Left ventricle myocardium inferior (tissue), 1 donor: ENCODE results near the gene RNF123. TPM values are rescaled to one million over a fixed set of nuclear protein-coding genes. Genes with fewer than 3 reads are reported as not detected.

ENCODE experiments used
- DNase-seq: peaks from one replicate; pipeline ENCODE4 v3.0.0-alpha.2; 2020
- H3K27ac ChIP-seq: fragments of 200-600 bp; replicated peaks from 2 replicates; pipeline ENCODE4 v1.8.0; 2021
- H3K27me3 ChIP-seq: fragments of 200-600 bp; 2 replicates; pipeline ENCODE4 v1.8.0; 2021; ENCODE audit warnings: low read depth
- H3K36me3 ChIP-seq: fragments of 200-600 bp; 2 replicates; pipeline ENCODE4 v1.8.0; 2021
- H3K4me1 ChIP-seq: fragments of 200-600 bp; 2 replicates; pipeline ENCODE4 v1.8.0; 2021
- H3K4me3 ChIP-seq: fragments of 200-600 bp; 2 replicates; pipeline ENCODE4 v1.8.0; 2021; ENCODE audit warnings: mild to moderate bottlenecking, moderate library complexity
- H3K9me3 ChIP-seq: fragments of 200-600 bp; replicated peaks from 2 replicates; pipeline ENCODE4 v1.8.0; 2021
- intact Hi-C: fragments of 100-400 bp; cut with micrococcal nuclease; formaldehyde crosslinking; loops from one replicate; pipeline ENCODE4 v1.11.0; 2022
- total RNA-seq: library from RNA; stranded (reverse); fragmentation: NEBNext Ultra II Directional; extraction: Animal tissue kit (Norgen Biotek cat#: 25700); gene quantifications from one replicate; pipeline ENCODE4 v1.2.1, GENCODE V29; 2021
- TF ChIP-seq, protein P1 (sequence below): fragments of 200-600 bp; IDR thresholded peaks from 2 replicates; pipeline ENCODE4 v1.8.0; 2021; ENCODE audit warnings: antibody characterized with exemption, mild to moderate bottlenecking, borderline replicate concordance
- donor health status: DM: no; HTN: yes; CAD: no; lungs with severe emphysema.

The RNF123 gene
- total RNA-seq, 1 donor from 2014 or later = 48.6 TPM

GRCh38 chr3:49665822-49666519, 23.4 kb upstream of the RNF123 start:
- TF ChIP-seq, protein P1, sequence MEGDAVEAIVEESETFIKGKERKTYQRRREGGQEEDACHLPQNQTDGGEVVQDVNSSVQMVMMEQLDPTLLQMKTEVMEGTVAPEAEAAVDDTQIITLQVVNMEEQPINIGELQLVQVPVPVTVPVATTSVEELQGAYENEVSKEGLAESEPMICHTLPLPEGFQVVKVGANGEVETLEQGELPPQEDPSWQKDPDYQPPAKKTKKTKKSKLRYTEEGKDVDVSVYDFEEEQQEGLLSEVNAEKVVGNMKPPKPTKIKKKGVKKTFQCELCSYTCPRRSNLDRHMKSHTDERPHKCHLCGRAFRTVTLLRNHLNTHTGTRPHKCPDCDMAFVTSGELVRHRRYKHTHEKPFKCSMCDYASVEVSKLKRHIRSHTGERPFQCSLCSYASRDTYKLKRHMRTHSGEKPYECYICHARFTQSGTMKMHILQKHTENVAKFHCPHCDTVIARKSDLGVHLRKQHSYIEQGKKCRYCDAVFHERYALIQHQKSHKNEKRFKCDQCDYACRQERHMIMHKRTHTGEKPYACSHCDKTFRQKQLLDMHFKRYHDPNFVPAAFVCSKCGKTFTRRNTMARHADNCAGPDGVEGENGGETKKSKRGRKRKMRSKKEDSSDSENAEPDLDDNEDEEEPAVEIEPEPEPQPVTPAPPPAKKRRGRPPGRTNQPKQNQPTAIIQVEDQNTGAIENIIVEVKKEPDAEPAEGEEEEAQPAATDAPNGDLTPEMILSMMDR = no peak
- H3K27me3 ChIP-seq = no peaks in the 10 kb centered on the region
- intact Hi-C loops = no loop called here

DNA sequence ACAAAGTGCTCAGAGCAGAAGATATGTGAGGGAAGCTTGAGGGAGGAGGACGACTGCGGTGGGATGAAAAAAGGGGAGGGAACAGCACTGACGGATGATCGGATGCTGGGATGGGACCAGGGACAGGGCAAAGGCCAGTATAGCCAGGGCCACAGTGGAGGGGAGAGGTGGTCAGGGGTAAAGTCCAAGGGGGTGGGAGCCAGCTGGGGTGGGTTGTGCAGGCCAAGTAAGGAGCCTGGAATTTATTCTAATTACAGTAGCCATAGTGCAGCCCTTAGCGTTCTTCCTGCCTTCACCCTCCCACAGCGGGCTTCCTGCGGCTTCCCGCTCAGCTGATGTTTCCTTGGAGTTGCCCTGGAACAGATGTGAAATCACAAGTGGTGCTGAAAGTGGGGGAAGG, 22.8 kb upstream of the RNF123 start:
- Histone ChIP-seq H3K27ac (no peak overlapping the region), H3K4me3 (no peak overlapping the region), H3K9me3 (no peaks in the 10 kb centered on the region), H3K4me1 (peaks cover 9% of the 10 kb centered on the region), H3K36me3 (no peaks in the 10 kb centered on the region), H3K27me3 (no peaks in the 10 kb centered on the region)
- intact Hi-C loops = no loop called here
- TF ChIP-seq, protein P1 = no peak
- DNase-seq = no peak

More at GRCh38 chr3:49665822-49666519, 23.4 kb upstream of the RNF123 start:
- no peaks in the 10 kb centered on the region for H3K36me3 ChIP-seq
- no peaks in the 10 kb centered on the region for H3K9me3 ChIP-seq
- H3K27ac ChIP-seq = no peak overlapping the region
- H3K4me3 ChIP-seq = no peak overlapping the region
- no peak for DNase-seq
- H3K4me1 ChIP-seq = peaks cover 9% of the 10 kb centered on the region

GRCh38 chr3:49667701-49668413, 21.5 kb upstream of the RNF123 start:
- Histone ChIP-seq H3K27ac (no peak overlapping the region), H3K36me3 (no peaks in the 10 kb centered on the region), H3K4me1 (peaks cover 13% of the 10 kb centered on the region), H3K9me3 (no peaks in the 10 kb centered on the region), H3K4me3 (no peak overlapping the region), H3K27me3 (no peaks in the 10 kb centered on the region)
- TF ChIP-seq, protein P1 = no peak
- DNase-seq = no peak
- intact Hi-C loops = no loop called here

- Histone ChIP-seq H3K36me3 (no peaks in the 10 kb centered on the region), H3K4me3 (no peak overlapping the region), H3K9me3 (no peaks in the 10 kb centered on the region), H3K27ac (no peak overlapping the region), H3K27me3 (no peaks in the 10 kb centered on the region), H3K4me1 (peaks cover 17% of the 10 kb centered on the region)
- TF ChIP-seq, protein P1 = no peak
- no peak for DNase-seq
- intact Hi-C loops = no loop called here
Measured at GRCh38 chr3:49668414-49668797, 21.0 kb upstream of the RNF123 start.

GRCh38 chr3:49668861-49669260, 20.5 kb upstream of the RNF123 start:
- H3K4me1 ChIP-seq = peaks cover 22% of the 10 kb centered on the region
- H3K4me3 ChIP-seq = no peak overlapping the region
- TF ChIP-seq, protein P1 = no peak
- no peaks in the 10 kb centered on the region for H3K9me3 ChIP-seq
- H3K36me3 ChIP-seq = no peaks in the 10 kb centered on the region
- no peak overlapping the region for H3K27ac ChIP-seq
- DNase-seq = no peak
- no peaks in the 10 kb centered on the region for H3K27me3 ChIP-seq
- intact Hi-C loops = no loop called here
